ENCODE measurements around the gene POR.

The POR gene

DNA sequence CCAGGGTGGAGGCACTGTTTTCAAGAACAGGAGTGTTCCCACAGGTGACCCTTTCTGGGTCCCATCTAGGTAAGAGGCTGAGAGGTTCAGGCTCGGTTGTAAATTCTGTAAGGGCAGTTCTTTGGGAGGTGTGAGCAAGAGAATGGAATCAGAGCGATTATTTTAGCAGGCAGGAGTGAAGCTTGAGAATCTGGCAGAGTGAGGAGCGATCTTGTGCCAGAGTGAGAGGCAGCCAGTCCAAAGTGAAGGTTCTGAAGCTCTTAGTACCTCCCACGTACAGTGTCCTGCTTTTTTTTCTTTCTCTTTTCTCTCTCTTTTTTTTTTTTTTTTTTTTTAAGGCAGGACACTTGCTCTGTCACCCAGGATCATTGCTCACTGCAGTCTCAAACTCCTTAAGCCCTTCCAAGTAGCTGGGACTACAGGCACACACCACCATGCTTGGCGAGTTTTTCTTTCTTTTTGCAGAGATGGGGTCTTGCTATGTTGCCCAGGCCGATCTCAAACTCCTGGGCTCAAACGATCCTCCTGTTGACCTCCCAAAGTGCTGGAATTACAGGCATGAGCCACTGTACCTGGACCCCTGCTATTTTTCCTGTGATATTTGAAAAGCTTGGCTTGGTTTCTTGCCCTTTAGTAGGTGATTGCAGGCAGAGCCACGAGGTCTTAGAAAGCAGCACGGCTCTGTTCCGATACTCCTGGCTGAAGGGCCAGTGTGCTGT lies 10.9 kb downstream of the POR start:
- DNase-seq: no peak
- Mint-ChIP-seq H3K27me3 (ENCODE audit: low read depth, poor library complexity) (no peaks in the 10 kb centered on the region), H3K4me3 (no peak overlapping the region), H3K9me3 (peaks cover 6% of the 10 kb centered on the region), H3K36me3 (ENCODE audit: low read depth) (peaks cover 31% of the 10 kb centered on the region), H3K27ac (peak overlapping the region; percentile 80), H3K4me1 (peaks cover 25% of the 10 kb centered on the region)
- TF ChIP-seq, protein P1, sequence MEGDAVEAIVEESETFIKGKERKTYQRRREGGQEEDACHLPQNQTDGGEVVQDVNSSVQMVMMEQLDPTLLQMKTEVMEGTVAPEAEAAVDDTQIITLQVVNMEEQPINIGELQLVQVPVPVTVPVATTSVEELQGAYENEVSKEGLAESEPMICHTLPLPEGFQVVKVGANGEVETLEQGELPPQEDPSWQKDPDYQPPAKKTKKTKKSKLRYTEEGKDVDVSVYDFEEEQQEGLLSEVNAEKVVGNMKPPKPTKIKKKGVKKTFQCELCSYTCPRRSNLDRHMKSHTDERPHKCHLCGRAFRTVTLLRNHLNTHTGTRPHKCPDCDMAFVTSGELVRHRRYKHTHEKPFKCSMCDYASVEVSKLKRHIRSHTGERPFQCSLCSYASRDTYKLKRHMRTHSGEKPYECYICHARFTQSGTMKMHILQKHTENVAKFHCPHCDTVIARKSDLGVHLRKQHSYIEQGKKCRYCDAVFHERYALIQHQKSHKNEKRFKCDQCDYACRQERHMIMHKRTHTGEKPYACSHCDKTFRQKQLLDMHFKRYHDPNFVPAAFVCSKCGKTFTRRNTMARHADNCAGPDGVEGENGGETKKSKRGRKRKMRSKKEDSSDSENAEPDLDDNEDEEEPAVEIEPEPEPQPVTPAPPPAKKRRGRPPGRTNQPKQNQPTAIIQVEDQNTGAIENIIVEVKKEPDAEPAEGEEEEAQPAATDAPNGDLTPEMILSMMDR (IDR thresholded peaks at IDR 0.05): no peak

DNA sequence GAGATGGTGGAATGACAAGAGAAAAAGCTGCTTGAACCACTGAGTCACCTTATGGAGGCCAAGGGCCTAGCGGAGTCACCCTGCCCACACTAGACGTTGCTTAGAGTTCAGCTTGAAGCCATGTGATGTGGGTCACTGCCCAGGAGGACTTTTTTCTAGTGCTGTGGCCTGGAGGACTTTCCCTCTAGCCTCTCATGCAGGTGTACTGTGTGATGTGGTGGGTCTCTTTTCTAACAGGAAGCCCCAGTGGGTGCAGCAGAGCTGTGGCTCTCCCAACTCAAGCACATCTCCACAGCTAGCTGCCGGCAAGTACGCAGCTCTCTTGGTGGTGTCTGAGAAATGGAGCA lies 13.6 kb downstream of the POR start:
- peaks cover 2% of the 10 kb centered on the region for H3K27me3 Mint-ChIP-seq (ENCODE audit: low read depth, poor library complexity)
- TF ChIP-seq, protein P1 (IDR thresholded peaks at IDR 0.05): no peak
- peaks cover 35% of the 10 kb centered on the region for H3K36me3 Mint-ChIP-seq (ENCODE audit: low read depth)
- H3K27ac Mint-ChIP-seq: peak overlapping the region; percentile 85
- peaks cover 6% of the 10 kb centered on the region for H3K4me1 Mint-ChIP-seq
- no peak for DNase-seq
- H3K4me3 Mint-ChIP-seq: no peak overlapping the region
- H3K9me3 Mint-ChIP-seq: peaks cover 16% of the 10 kb centered on the region

DNA sequence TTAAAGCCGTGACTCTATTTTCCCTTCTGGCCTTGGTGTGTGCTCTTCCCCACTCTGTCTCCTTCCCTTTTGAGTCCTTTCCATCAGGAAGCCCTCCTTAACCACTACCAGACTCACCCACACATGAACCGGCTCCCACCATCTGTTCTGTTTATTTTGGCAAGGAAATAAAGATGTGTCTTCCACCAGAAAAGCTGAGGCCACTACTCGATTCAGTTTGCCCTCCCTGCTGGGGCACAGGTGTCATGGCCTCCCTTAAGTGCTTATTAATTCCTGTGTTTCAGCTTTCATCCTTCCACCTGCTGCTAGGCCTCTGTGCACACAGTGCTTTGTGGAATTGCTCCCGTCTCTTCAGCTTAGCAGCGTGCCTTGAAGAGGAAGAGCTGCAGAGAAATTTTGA lies 16.7 kb downstream of the POR start:
- H3K27ac Mint-ChIP-seq: peak overlapping the region; percentile 96
- TF ChIP-seq, protein P1 (IDR thresholded peaks at IDR 0.05): no peak
- peaks cover 25% of the 10 kb centered on the region for H3K9me3 Mint-ChIP-seq
- H3K27me3 Mint-ChIP-seq (ENCODE audit: low read depth, poor library complexity): peaks cover 2% of the 10 kb centered on the region
- no peak for DNase-seq
- H3K36me3 Mint-ChIP-seq (ENCODE audit: low read depth): peaks cover 41% of the 10 kb centered on the region
- no peak overlapping the region for H3K4me3 Mint-ChIP-seq
- peaks cover 6% of the 10 kb centered on the region for H3K4me1 Mint-ChIP-seq

DNA sequence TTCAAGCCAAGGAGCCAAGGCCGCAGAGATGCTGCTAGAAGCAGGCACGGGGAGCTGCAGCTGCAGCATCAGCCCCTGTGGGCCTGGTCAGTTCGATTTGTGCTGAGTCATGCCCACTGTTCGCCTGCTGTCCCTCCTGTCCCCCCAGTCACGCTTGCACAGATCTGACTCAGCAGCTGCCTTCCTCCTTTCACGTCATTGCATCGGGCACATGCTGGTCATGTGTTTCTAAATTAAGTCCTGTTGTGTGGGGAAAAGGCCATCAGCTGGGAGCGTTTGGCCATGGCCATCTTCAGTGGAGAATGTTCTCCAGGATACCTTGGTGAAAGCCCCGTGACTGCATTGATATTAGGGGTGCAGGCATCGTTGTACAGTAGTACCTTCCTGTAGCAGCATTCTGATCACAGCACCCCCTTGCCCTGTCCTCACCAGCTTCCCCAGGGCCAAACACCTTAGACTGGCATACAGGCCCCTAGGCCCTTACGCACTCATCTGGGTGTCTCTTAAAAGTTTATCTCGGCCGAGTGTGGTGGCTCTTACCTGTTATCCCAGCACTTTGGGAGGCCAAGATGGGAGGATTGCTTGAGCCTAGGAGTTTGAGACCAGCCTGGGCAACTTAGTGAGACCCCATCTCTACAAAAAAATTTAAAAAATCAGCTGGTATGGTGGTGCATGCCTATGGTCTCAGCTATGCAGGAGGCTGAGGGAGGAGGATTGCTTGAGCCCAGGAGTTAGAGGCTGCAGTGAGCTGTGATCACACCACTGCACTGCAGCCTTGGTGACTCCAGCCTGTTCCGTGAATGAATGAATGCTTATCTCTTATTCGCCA lies 23.2 kb downstream of the POR start:
- TF ChIP-seq, protein P1 (IDR thresholded peaks at IDR 0.05): no peak
- Mint-ChIP-seq H3K27me3 (ENCODE audit: low read depth, poor library complexity) (no peaks in the 10 kb centered on the region), H3K4me1 (peaks cover 7% of the 10 kb centered on the region), H3K9me3 (peaks cover 9% of the 10 kb centered on the region), H3K36me3 (ENCODE audit: low read depth) (peaks cover 29% of the 10 kb centered on the region), H3K27ac (peak overlapping the region; percentile 77), H3K4me3 (no peak overlapping the region)
- no peak for DNase-seq

DNA sequence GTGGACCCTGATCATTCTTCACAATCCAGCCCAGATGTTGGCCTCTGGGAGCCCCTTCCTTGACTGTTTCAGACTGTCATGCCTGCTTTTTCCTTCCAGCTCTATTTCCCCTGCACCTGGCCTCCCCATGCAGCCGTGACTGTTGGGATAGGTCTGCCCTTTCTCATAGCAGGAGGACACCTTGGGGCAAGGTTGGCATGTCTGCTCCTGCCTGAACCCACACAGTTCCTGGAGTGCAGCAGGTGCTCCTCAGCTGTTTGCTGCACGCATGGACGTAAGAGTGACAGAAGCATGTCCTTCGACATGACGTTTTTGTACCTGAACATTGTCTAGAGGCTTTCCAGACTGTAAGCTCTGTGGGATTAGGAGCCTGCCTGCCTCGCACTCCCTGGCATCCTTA lies 24.0 kb downstream of the POR start:
- Mint-ChIP-seq H3K4me1 (peaks cover 7% of the 10 kb centered on the region), H3K27ac (no peak overlapping the region), H3K4me3 (no peak overlapping the region), H3K27me3 (ENCODE audit: low read depth, poor library complexity) (no peaks in the 10 kb centered on the region), H3K9me3 (peaks cover 5% of the 10 kb centered on the region), H3K36me3 (ENCODE audit: low read depth) (peaks cover 29% of the 10 kb centered on the region)
- DNase-seq: no peak
- TF ChIP-seq, protein P1 (IDR thresholded peaks at IDR 0.05): no peak
